Measurements from ENCODE around the gene SPTBN4. TPM values are rescaled to one million over a fixed set of nuclear protein-coding genes. Genes with fewer than 3 reads are reported as not detected.
"Not testable (repeated sequence)": the region's sequence is repeated elsewhere in the genome, so short reads cannot be mapped to it uniquely, and the experiment has no call there.

SPTBN4 gene
- total RNA-seq, 1 donor from 2014 or later = not detected

DNA sequence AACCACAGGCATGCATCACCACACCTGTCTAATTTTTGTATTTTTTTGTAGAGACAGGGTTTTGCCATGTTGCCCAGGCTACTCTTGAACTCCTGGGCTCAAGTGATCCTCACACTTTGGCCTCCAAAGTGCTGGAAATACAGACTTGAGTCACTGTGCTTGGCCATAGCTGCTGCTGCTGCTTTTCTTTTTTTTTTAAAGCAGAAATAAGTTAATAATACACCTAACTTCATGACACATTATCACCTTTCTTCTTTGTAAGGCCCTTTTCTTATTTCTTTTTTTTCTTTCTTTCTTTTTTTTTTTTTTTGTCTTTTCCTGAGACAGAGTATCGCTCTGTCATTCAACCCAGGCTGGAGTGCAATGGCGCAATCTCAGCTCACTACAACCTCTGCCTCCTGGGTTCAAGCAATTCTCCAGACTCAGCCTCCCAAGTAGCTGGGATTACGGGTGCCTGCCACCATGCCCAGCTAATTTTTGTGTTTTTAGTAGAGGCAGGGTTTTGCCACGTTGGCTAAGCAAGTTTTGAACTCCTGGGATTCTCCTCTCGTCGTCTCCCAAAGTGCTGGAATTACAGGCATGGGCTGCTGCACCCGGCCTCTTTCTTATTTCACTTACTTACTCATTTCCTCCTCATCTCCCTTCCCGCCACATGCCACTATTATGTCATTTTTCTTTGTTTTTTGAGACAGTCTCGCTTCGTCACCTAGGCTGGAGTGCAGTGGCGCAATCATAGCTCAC is 118.6 kb downstream of the SPTBN4 start:
- DNase-seq (ENCODE audit: low read depth in 2 of 2) = peak; percentile 29 to 90

DNA sequence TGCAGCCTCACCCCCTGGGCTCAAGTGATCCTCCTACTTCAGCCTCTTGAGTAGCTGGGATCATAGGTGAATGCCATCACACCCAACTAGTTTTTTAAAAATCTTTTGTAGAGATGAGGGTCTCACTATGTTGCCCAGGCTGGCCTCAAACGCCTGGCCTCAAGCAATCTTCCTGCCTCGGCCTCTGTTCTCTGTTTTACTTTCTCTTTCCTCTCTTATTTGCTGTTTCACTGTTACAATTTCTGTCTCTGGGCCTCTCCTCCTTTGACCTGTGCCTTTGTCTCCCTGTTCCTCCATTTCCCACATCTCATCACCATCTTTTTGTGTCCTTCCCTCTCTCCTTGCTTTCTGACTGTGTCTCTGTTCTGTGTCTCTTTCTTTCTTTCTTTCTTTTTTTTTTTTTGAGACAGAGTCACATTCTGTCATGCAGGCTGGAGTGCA is 119.2 kb downstream of the SPTBN4 start:
- no peak for DNase-seq (ENCODE audit: low read depth in 2 of 2)

DNA sequence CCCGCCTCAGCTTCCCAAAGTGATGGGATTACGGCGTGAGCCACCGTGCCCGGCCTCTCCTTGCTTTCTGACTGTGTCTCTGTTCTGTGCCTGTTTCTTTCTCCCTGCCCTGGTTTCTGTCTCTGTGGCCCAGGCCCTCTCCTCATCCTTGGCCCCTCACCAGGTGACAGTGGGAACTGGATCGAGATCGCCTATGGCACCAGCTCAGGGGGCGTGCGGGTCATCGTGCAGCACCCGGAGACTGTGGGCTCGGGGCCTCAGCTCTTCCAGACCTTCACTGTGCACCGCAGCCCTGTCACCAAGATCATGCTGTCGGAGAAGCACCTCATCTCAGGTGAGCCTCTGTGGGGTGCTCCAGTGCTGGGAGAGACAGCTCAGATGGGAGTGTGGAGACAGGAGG is 119.8 kb downstream of the SPTBN4 start:
- DNase-seq (ENCODE audit: low read depth in 2 of 2) = no peak

DNA sequence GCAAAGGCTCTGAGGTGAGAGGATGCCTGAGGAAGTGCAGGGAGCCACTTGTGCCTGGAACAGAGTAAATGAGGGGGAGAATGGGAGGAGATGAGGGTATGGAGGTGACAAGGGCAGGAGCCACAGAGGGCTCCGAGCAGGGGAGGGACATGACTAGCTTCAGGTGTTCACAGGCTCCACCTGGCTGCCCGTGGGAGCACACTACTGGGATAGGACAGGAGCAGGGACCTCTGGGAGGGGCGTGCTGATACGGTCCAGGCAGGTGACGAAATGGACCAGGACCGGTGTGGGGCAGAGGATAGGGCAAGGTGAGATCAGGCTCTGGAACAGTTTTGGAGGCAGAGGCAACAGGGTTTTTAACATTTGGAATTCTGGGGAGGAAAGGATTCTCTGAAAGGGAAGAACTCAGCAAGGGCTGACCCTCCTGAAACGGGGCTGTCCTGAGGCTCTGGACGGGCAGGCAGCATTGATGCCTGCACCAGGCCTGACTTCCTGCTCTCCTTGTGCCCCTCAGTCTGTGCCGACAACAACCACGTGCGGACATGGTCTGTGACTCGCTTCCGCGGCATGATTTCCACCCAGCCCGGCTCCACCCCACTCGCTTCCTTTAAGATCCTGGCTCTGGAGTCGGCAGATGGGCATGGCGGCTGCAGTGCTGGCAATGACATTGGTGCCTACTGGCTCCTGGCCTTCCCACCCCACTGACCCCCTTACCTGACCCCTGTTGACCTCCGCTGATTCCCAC is 121.5 kb downstream of the SPTBN4 start:
- DNase-seq (ENCODE audit: low read depth in 2 of 2) = peak; percentile 49 to 74

DNA sequence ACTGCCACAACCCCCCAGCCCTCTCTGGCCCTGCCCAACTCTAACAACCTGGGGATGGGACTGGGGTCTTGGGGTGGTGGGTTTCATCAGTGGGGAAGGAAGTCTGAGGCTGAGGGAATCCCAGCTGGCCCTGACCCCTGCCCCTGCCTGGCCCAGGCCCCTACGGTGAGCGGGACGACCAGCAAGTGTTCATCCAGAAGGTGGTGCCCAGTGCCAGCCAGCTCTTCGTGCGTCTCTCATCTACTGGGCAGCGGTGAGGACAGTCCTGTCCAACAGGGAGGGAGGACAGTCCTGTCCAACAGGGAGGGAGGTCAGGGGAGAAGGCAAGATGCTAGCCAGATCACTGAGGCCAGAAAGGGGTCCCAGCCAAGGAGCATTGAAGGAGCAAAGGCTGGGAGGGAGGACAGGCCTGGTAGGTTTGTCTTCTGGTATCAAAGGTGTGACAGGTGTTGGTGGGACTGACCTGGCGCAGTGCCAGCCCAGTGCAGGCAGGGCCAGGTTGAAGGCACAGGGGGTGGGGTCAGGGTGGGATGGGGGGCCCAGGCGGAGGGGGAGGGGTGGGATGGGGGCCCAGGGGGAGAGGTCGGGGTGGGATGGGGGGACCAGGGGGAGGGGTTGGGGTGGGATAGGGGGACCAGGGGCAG is 122.2 kb downstream of the SPTBN4 start:
- DNase-seq (ENCODE audit: low read depth in 2 of 2) = no peak

DNA sequence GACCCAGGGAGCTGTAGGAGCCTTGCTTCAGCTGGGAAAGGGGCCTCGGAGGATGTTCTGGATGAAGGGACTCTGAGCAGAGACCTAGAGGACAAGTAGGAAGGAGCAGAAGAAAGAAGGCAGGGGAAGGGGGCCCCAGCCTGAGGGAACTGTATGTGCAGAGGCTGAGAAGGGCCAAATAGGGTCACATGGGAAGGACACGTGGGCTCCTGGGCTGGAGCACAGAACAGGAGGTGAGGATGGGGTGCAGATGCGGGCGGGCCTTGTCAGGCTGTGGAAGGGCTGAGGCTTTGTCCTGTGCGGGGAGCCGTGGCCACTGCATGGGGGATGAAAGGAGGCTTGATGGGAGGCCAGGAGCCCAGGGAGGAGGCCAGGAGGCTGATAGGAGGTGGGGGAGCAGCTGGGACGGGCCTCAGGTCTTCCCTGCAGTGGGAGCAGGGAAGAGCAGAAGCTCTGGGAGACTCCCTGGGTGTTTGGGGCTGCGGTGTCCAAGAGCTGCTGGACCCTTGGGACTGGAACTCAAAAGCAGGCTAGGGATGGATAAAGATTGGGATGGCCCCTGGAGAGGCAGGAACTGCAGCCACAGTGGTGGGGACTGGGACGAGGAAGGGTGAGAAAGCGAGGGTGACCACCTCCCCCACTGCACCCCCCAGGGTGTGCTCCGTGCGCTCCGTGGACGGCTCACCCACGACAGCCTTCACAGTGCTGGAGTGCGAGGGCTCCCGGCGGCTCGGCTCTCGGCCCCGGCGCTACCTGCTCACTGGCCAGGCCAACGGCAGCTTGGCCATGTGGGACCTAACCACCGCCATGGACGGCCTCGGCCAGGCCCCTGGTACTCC is 123.0 kb downstream of the SPTBN4 start:
- DNase-seq (ENCODE audit: low read depth in 2 of 2) = no peak

DNA sequence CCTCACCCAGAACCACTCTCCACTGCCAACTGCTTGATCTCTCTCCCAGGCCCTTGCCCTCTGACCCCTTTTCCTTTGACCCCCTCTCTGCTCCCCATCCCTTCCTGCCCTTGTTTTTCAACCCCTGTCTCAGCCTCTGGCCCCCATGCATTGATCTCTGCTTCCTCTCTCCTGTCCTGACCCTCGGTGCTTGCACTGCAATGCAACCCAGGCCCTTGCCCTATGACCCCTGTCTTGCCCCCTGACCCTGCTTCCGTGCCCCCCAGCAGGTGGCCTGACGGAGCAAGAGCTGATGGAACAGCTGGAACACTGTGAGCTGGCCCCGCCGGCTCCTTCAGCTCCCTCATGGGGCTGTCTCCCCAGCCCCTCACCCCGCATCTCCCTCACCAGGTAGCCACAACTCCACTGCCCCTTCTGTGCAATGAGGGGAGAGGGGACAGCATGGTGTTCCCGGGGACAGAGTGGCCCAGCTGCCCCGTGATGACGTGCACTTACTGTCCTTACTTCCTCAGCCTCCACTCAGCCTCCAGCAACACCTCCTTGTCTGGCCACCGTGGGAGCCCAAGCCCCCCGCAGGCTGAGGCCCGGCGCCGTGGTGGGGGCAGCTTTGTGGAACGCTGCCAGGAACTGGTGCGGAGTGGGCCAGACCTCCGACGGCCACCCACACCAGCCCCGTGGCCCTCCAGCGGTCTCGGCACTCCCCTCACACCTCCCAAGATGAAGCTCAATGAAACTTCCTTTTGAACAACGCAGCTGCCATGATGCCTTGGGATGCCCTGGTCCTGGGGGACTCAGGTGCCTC is 123.9 kb downstream of the SPTBN4 start:
- no peak for DNase-seq (ENCODE audit: low read depth in 2 of 2)

DNA sequence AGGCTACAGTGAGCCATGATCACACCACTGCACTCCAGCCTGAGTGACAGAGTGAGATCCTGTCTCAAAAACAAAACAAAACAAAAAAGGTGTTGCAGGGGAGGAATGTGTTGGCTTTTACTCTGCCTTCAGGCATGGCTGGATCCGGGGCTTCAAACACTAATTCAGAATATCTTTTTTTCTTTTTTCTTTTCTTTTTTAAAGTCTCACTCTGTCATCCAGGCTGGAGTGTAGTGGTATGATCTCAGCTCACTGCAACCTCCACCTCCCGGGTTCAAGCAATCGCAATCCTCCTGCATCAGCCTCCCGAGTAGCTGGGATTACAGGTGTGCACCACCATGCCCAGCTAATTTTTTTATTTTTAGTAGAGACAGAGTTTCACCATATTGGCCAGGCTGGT is 124.9 kb downstream of the SPTBN4 start:
- DNase-seq (ENCODE audit: low read depth in 2 of 2) = not testable (repeated sequence)

DNA sequence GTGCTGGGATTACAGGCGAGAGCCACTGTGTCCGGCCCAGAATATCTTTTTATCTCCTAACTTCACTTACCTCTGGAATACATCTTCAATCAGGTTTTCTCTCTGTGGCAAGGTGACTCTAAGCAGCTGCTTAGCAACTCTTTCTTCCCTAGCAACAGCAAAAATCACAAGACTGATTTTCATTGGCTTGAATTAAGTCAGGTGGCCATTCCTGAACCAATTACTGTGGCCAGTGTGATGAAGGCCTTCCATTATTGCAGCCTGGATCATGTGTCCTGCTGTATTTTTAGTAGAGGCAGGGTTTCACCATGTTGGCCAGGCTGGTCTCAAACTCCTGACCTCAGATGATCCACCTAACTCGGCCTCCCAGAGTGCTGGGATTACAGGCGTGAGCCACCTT is 125.4 kb downstream of the SPTBN4 start:
- DNase-seq (ENCODE audit: low read depth in 2 of 2) = peak; percentile 68 to 72

DNA sequence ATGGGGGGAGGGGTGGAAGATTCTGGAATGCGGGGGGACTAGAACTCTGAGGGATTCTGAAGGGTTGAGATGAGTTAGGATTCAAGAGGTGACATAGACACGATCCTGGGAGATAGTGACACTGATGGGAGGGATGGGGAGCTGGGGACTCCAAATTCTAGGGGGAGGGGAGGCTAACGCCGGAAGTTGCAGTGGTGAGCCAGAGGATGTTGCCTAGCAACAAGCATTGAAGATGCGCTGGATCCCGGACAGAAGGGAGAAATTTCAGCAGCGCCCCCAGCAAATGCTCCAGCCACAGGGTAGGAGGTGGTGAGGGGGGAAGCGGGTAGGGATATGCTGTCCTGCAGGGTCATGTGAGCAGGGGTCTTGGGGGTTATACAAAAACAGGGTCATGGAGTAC is 127.5 kb downstream of the SPTBN4 start:
- DNase-seq (ENCODE audit: low read depth in 2 of 2) = no peak

DNA sequence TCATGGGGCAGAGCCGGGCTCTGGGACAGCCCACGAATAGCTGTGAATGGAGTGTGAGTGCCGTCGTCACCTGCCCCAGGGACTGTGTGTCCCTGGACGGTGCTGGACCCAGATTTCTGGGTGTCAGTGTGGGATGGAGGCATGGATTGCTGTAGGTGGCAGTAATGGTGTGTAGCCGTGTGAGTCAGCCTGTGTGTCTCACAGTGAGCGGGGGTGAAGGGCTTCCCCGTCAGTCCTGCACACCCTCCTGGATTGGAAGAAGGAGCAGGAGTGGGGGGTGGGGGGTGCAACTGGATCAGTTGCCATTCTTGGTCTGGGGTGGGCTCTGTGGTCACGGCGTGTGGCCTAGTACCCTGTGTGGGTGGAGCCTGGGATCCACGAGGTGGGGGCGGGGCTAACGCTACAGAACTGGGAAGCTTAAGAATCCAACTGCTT is 127.9 kb downstream of the SPTBN4 start:
- DNase-seq (ENCODE audit: low read depth in 2 of 2) = peak in 1 of 2 donors; percentile 32

DNA sequence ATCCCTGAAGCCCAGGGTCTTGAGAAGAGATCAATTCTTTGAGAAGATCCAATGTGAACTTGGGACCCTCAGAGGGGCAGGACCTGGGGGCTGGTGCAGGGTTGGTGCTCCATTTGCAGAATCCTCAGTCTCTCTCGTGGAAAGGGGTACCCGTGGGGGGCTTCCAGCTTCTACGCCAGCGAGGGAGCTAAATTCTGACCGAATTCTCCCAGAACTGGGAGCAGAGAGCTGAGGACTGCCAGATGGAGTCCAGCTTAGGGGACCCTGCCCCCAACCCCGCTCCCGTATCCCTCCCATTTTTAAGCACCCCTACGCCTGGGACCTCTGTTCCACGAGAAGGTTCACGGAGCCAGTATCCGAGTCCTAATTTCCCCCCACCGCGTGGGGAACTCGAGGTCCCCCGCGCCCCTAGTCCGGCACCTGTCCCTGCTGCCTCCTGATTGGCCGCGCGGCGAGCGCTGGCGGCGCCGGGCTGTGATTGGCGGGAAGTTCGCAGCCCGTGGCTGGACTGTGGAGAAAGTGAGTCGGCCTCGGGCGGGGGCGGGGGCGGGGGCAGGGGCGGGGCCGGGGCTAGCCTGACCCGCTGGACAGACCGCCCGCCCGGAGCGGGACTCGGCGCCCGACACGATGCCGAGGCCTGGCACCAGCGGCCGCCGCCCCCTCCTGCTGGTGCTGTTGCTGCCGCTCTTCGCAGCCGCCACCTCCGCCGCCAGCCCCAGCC is 130.0 kb downstream of the SPTBN4 start:
- DNase-seq (ENCODE audit: low read depth in 2 of 2) = peak; percentile 54 to 82

DNA sequence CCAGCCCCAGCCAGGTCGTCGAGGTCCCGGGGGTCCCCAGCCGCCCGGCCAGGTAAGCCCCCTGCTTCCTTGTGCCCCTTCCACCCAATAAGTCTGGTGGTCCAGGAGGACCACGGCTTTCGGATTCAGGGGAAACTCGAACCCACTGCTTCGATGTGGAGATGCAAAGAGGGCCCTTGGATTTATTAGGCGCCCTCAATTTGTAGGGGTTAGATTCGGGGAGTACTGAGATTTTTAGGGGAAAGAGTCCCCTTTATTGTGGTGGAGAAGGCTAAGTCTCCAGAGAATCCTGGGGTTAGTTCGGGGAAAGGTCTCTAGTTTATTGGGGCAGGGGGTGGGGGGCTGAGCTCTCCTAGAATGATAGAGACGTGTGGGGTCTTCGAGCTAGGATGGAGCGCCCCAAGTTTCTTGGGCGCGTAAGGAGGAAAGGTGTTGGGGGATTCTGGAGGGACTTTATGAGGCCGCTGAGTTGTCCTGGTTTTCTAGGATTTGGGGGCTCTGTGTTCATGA is 130.6 kb downstream of the SPTBN4 start:
- DNase-seq (ENCODE audit: low read depth in 2 of 2) = no peak

DNA sequence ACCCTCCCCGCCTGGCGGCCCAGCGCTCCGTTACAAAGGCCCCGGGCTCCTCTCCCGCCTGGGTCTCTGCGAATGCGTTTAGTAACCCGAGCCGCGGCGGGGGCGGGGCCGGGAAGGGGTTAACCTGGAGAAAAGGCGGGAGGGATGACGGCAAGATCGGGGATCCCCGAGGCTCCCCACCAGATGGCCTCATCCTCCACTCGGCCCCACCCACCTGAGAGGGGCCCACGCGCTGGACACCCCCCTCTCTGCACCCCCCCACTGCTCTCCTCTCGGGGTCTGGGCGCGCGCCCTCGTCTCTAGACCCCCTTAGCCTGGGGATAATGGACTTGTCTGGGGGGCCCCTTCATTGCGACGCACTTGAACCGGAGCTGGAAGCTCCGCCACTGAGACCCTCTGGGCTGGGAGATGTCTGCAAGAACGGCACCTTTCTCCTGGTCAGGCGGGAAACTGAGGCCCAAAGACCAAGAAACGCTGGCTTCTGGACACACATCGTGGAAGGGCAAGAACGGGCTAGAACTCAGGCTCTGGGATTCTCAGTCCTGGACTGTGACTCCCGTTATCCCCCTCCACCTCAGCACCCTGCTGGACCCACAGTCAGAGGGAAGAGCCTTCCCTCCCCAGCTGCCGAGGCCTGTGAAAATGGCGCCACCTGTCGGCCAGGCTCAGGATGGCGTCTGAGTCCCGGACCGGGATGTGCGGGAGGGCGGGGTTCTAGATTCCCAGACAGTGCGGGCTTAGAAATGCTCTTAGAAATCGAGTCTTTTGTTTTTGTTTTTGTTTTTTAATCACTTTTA is 131.5 kb downstream of the SPTBN4 start:
- DNase-seq (ENCODE audit: low read depth in 2 of 2) = peak; percentile 80 to 91

DNA sequence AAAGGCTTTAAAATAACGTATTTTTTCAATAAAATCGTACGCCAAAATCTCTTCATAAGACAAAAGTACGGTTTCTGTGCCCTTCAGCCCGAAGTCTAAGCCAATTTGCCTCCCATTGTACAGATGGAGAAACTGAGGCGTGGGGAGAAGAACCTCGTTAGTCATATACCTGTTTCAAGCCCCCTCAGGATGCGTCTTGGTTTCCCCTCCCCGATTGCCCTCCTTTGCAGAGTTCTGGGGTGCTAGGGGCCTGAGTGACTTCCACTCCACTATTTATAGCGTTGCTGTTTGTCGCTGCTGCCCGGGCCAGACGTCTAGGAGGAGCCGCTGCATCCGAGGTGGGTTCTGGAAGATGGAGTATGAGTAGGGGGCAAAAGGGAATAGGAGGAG is 132.1 kb downstream of the SPTBN4 start:
- DNase-seq (ENCODE audit: low read depth in 2 of 2) = no peak

DNA sequence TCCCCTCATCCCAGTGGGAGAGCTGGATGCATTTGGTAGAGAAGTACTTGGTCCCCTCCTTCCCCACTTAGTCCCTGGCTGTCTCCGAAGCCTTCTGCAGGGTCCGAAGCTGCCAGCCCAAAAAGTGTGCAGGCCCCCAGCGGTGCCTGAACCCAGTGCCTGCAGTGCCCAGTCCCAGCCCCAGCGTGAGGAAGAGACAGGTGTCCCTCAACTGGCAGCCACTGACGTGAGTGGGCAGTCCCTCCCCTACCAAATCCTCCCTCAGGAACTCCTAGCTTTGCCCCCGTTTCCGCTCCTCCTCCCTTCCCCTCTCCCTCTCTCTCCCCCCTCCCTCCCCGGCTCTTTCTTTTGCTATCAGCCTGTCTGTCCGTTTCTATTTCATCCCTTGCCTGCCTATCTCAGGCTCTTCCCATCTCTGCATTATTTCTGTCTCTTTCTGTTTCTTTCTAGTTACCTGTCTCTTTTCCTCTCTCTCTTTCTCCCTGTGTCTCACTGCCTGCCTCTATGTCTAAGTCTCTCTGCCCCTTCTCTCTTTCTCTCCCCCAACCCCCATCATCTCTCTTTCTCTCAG is 132.6 kb downstream of the SPTBN4 start:
- peak in 1 of 2 donors; percentile 52 for DNase-seq (ENCODE audit: low read depth in 2 of 2)

DNA sequence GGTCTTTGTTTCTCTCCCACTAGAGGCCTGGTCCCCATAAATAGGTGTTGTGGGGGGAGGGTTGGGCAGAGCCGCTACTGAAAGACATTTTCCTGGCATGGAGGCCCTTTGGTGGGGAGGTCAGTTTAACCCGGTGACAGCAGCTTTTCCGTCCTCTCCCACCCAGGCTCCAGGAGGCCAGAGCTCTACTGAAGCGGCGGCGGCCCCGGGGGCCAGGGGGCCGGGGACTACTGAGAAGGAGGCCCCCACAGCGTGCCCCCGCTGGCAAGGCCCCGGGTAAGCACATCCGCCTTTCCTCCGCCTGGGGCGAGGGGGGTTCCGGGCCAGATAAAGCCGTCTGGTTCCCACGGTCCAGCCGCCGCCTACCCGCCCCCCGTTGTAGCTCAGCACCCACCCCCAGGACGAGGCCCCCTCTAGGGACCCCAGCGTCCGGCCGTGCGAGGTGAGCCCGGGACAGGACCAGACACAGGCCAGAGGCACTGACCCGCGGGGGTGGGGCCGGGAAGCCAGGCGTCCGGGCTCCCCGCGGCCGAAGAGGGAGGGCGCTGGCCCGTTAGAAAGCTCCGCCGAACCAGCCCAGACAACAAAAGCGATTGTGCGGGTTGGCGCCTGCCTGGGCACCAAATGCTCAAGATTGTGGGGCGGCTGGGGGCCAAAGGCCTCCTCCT is 133.2 kb downstream of the SPTBN4 start:
- peak in 1 of 2 donors; percentile 79 for DNase-seq (ENCODE audit: low read depth in 2 of 2)

DNA sequence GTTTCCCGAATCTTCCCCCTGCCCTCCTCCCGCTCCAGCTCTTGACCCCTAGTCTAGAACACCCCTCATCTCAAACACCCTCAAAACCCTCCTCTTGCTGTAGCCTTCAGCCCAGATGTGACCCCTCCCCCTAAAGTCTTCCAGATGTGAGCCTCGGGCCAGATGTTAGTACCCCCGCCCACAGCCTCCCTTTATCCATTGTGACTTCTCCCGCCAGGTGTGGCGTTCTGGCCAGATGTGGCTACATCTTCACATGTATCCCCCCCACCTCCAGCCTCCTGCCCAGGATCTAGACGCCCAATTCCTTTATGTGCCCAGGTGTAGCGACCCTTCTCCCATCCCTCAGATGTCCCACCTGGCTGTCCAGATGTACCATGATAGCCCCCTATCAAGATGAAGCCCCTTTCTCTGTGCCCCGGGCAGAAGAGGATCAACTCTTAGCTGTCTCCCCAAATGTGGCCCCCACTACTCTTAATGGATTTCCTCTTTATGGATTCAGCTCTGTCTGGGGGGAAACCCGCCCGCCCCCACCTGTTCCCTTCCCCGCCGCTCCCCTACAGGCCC is 133.9 kb downstream of the SPTBN4 start:
- DNase-seq (ENCODE audit: low read depth in 2 of 2) = peak in 1 of 2 donors; percentile 24

Measured in lung microvascular endothelial cell (primary cell).